Thoracic aorta (tissue), 2 donors: ENCODE results near the gene PTPRM. TPM values are rescaled to one million over a fixed set of nuclear protein-coding genes. Genes with fewer than 3 reads are reported as not detected.
A peak's percentile ranks its signal among the peaks of the same experiment; 100 is the strongest.

Source experiments
- ATAC-seq: fragments of 150-250 bp; one replicate; pipeline ENCODE4 v1.8.0; 2017; ENCODE audit warnings: low read depth; ENCODE audit not compliant: insufficient number of reproducible peaks, low FRiP score
- DNase-seq: peaks from one replicate; pipeline ENCODE4 v3.0.0-alpha.2; 2020; ENCODE audit warnings: low spot score
- H3K27ac ChIP-seq, 2 donors: fragments of 200-600 bp; sonication (generic); 1 replicate in 1 of 2; 2 replicates in 1 of 2; pipeline ENCODE4 v1.5.1; 2016; ENCODE audit warnings: mild to moderate bottlenecking in 2 of 2, moderate library complexity in 2 of 2
- H3K27me3 ChIP-seq: fragments of 200-600 bp; sonication (generic); replicated peaks from 2 replicates; pipeline ENCODE4 v1.6.0; 2016; ENCODE audit warnings: mild to moderate bottlenecking; ENCODE audit not compliant: insufficient read depth
- H3K36me3 ChIP-seq: fragments of 200-600 bp; sonication (generic); one replicate; pipeline ENCODE4 v1.5.1; 2016
- H3K4me1 ChIP-seq, 2 donors: fragments of 200-600 bp; sonication (generic); 1 replicate in 1 of 2; 2 replicates in 1 of 2; pipeline versions ENCODE4 v1.5.1 to v1.6.0; 2016; ENCODE audit warnings: low read depth in 2 of 2, mild to moderate bottlenecking in 1 of 2; ENCODE audit not compliant: control insufficient read depth in 1 of 2
- H3K4me3 ChIP-seq: fragments of 200-600 bp; sonication (generic); 2 replicates; pipeline ENCODE4 v1.5.1; 2016; ENCODE audit warnings: mild to moderate bottlenecking
- H3K9me3 ChIP-seq: fragments of 200-600 bp; sonication (generic); 2 replicates; pipeline ENCODE4 v1.5.1; 2016
- total RNA-seq, 2 donors: library from RNA; depleted of rRNA; stranded (reverse); fragments of >200 nt; gene quantifications; one replicate each; pipeline versions ENCODE4 v1.1.0 to v1.2.3, GENCODE V29; 2016
- TF ChIP-seq, protein P1 (sequence below): fragments of 200-600 bp; sonication (generic); IDR thresholded peaks from one replicate; pipeline ENCODE4 v1.5.1; 2019; ENCODE audit warnings: antibody characterized with exemption

PTPRM gene
- total RNA-seq, 2 donors from 2014 or later = 90.3 to 102 TPM

DNA sequence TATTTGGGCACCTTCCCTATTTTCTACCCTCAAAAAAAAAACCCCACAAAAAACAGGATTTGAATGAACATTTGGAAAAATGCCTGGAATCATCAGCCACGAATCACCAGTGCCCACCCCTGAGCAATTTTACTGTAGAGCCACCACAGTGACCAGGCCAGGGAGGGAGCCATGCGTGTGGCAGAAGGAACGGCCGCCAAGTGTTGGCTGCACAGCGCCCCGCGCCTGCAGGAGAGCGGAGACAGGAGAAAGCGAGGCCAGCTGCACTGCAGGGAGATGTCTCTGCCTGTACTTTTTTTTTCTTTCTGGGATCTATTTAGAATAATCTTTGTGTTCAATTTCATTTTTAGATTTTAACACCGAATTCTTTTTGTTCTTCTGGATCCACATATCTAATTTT lies 772.8 kb downstream of the PTPRM start:
- ATAC-seq (no peak), DNase-seq (no peak)
- H3K4me1 ChIP-seq = peaks cover 29 to 47% of the 10 kb centered on the region in 2 donors
- no peaks in the 10 kb centered on the region for H3K36me3 ChIP-seq
- H3K27ac ChIP-seq = peak overlapping the region; percentile 31 to 56
- no peaks in the 10 kb centered on the region for H3K9me3 ChIP-seq
- no peak overlapping the region for H3K4me3 ChIP-seq
- TF ChIP-seq, protein P1, sequence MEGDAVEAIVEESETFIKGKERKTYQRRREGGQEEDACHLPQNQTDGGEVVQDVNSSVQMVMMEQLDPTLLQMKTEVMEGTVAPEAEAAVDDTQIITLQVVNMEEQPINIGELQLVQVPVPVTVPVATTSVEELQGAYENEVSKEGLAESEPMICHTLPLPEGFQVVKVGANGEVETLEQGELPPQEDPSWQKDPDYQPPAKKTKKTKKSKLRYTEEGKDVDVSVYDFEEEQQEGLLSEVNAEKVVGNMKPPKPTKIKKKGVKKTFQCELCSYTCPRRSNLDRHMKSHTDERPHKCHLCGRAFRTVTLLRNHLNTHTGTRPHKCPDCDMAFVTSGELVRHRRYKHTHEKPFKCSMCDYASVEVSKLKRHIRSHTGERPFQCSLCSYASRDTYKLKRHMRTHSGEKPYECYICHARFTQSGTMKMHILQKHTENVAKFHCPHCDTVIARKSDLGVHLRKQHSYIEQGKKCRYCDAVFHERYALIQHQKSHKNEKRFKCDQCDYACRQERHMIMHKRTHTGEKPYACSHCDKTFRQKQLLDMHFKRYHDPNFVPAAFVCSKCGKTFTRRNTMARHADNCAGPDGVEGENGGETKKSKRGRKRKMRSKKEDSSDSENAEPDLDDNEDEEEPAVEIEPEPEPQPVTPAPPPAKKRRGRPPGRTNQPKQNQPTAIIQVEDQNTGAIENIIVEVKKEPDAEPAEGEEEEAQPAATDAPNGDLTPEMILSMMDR = no peak
- H3K27me3 ChIP-seq = no peaks in the 10 kb centered on the region

DNA sequence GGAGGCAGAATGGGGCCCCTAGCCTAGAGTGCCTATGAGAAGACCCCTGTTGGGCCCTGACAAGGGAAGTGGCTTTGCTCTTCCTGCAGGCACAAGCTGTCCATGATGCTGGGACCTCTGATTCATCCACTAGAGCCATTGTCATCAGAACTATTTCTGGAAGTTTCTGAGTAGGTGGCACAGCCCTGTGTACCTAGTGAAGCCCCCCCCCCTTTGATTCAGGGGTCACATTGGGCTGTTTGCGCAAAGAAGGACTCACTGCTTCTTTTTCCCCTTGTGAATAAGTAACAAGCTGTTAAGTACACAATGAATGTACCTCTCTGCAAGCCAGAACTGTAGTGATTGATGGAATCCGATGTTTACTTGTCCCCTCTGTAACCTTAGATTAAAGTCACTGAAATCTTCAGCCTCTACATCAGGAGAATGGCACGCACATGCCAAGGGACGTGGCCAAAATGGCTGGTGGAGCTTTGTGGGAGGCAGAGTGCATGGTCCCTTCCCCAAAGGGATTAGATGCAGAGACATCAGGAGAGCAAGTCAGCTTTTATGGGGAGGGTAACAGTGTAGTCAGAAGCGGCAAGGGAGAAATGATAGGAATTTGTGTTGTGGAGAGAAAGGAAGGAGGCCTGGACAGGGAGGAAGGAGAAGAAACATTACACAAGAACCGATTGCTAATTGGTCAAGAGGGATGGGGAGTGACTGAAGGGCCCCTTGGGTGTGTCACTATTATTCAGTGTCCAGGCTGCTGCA lies 774.5 kb downstream of the PTPRM start:
- peak; percentile 23 for DNase-seq
- TF ChIP-seq, protein P1 = no peak
- H3K9me3 ChIP-seq = no peaks in the 10 kb centered on the region
- peaks cover 29 to 47% of the 10 kb centered on the region in 2 donors for H3K4me1 ChIP-seq
- H3K4me3 ChIP-seq = no peak overlapping the region
- peak; percentile 75 for ATAC-seq
- H3K27me3 ChIP-seq = no peaks in the 10 kb centered on the region
- no peaks in the 10 kb centered on the region for H3K36me3 ChIP-seq
- peak overlapping the region; percentile 56 to 78 for H3K27ac ChIP-seq

DNA sequence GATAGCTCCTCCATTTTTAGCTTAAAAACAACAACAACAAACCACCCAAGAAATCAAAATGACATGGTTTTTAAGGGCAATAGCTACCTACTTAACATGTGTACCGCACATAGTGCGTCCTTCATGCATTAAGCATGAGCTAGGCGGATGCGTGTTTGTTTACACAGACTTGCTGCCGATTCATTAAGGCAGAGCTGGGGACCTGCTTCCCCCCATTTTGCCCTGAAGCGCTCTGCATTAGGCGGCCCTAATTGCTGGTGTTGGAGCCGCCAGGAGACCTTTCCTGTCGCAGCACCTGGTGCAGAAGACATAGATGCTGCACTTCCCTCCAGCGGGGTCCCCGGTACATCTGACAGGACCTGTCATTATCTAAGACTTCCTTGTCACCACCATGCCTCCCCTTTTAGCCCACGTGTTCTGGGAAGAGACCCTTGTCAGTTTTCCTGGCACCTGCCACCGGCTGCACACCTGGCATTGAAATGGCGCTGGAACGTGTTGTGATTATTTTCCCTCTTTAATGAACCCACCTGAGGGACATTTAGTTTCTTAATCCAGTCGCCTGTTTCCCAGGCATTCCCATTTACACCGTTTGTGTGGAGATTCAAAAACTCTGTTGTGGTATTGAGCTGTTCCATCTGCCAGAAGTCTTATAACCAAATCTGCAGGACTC lies 781.1 kb downstream of the PTPRM start:
- TF ChIP-seq, protein P1 = no peak
- ATAC-seq (no peak), DNase-seq (no peak)

DNA sequence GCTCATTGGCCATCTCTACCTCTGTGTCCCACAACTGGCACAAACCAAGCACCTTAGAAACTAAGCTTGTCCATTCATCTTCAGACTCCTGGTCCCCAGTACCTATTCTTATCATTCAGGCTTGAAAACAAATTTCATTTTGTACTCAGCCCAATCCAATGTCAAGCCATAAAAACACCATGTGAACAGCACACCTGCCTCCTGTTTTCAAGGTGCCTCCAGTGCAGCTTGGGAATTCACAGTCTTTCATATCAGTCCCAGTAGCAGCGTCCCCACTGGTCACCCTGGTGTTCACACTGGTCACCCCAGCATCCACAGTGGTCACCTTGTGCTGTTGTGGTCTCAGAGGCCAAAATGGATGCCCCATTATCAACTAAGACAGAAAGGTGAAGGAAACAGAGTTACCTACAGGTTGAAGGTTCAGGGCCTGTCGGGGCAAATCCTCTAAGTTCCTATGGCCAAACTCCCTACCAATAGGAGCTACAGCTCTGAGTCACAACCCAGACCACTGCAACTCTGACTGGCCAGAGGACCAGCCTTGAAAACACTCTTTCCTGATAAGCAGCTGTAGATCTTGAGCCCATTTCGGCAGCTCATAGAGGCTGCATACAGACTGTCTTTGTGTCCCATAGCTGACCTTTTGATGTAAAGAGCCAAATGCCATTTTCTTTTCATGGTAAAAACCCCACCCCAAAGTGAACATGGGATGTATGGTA lies 782.6 kb downstream of the PTPRM start:
- TF ChIP-seq, protein P1 = no peak
- no peaks in the 10 kb centered on the region for H3K4me1 ChIP-seq
- no peaks in the 10 kb centered on the region for H3K27me3 ChIP-seq
- no peak overlapping the region for H3K4me3 ChIP-seq
- H3K36me3 ChIP-seq = no peaks in the 10 kb centered on the region
- no peaks in the 10 kb centered on the region for H3K9me3 ChIP-seq
- ATAC-seq (no peak), DNase-seq (no peak)
- no peak overlapping the region for H3K27ac ChIP-seq

More for the DNA sequence above, 781.1 kb downstream of the PTPRM start:
- Histone ChIP-seq H3K27ac (no peak overlapping the region), H3K4me1 (peaks cover 2 to 5% of the 10 kb centered on the region in 2 donors), H3K36me3 (no peaks in the 10 kb centered on the region), H3K4me3 (no peak overlapping the region), H3K9me3 (no peaks in the 10 kb centered on the region), H3K27me3 (no peaks in the 10 kb centered on the region)

DNA sequence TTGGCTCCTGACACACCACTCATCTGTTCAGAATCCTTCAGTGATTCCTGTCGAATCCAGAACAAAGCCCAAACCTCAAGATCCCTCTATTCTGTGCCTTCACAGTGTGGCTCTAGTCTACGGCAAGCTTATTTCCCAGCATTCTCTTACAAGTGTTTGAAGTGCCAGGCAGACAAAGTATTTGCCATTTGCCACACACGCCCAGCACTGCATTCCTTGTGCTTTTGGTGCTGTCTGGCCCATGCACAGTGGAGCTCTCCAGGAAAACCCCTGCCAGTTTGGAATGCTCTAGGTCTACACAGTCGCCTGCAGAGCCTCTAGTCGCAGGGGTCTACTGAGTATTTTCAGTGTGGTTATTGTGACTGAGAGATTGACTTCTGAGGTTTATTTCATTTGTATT lies 783.5 kb downstream of the PTPRM start:
- Histone ChIP-seq H3K36me3 (no peaks in the 10 kb centered on the region), H3K9me3 (no peaks in the 10 kb centered on the region), H3K4me1 (no peaks in the 10 kb centered on the region), H3K4me3 (no peak overlapping the region), H3K27me3 (no peaks in the 10 kb centered on the region), H3K27ac (no peak overlapping the region)
- DNase-seq (no peak), ATAC-seq (no peak)
- TF ChIP-seq, protein P1 = no peak
